GM12878 (cell line): ENCODE measurements around the gene ETDB.

ENCODE experiments used
- CEBPB ChIP-seq, 2 experiments: fragments of 150-350 bp in 1 of 2; IDR thresholded peaks; 2 replicates each; pipeline ENCODE4 v1.6.1; 2012 to 2014; ENCODE audit warnings: low read depth in 2 of 2, low read length in 2 of 2, borderline replicate concordance in 1 of 2, inconsistent platforms in 1 of 2
- CUX1 ChIP-seq: IDR thresholded peaks from 2 replicates; pipeline ENCODE4 v1.6.1; 2012; ENCODE audit warnings: improper control_type of control experiment, low read depth, low read length; ENCODE audit not compliant: insufficient replicate concordance
- EP300 ChIP-seq, 2 experiments: fragments of 150-350 bp in 1 of 2; IDR thresholded peaks; 2 replicates each; pipeline ENCODE4 v1.6.1; 2011 to 2012; ENCODE audit warnings: low read depth in 2 of 2, low read length in 2 of 2, borderline replicate concordance in 1 of 2, improper control_type of control experiment in 1 of 2, inconsistent platforms in 1 of 2; ENCODE audit not compliant: control insufficient read depth in 1 of 2
- FOXK2 ChIP-seq: fragments of 450-650 bp; IDR thresholded peaks from 2 replicates; pipeline ENCODE4 v1.6.1; 2017; ENCODE audit warnings: mild to moderate bottlenecking, moderate library complexity
- SP1 ChIP-seq: IDR thresholded peaks from one replicate; pipeline ENCODE4 v1.6.1; 2011; ENCODE audit warnings: low read depth, low read length
- SREBF2 ChIP-seq: IDR thresholded peaks from 2 replicates; pipeline ENCODE4 v1.6.1; 2012; ENCODE audit warnings: mild to moderate bottlenecking, low read length
- STAT3 ChIP-seq: IDR thresholded peaks from 2 replicates; pipeline ENCODE4 v1.6.1; 2011; ENCODE audit warnings: low read depth, low read length, improper control_type of control experiment
- YY1 ChIP-seq: IDR thresholded peaks from 2 replicates; pipeline ENCODE4 v1.6.1; 2011; ENCODE audit warnings: low read depth, mild to moderate bottlenecking, low read length
- ZNF274 ChIP-seq: IDR thresholded peaks from one replicate; pipeline ENCODE4 v1.8.0; 2011; ENCODE audit not compliant: insufficient read length, insufficient read depth
- TF ChIP-seq, protein P1 (sequence below), 3 experiments: IDR thresholded peaks in 2 of 3; conservative IDR thresholded peaks in 1 of 3; 2 replicates each; pipeline ENCODE4 v1.5.1; 2011; ENCODE audit warnings: low read depth in 3 of 3, low read length in 3 of 3, mild to moderate bottlenecking in 3 of 3, control low read depth in 2 of 3, moderate library complexity in 2 of 3, inconsistent platforms in 1 of 3, mixed read lengths in 1 of 3; ENCODE audit not compliant: control insufficient read depth in 2 of 3, insufficient read depth in 1 of 3; ENCODE audit errors: extremely low read depth in 1 of 3
- TF ChIP-seq, protein P2 (sequence below): IDR thresholded peaks from 2 replicates; pipeline ENCODE4 v1.6.1; 2011; ENCODE audit warnings: mild to moderate bottlenecking, low read depth, low read length, moderate library complexity; ENCODE audit not compliant: insufficient replicate concordance

DNA sequence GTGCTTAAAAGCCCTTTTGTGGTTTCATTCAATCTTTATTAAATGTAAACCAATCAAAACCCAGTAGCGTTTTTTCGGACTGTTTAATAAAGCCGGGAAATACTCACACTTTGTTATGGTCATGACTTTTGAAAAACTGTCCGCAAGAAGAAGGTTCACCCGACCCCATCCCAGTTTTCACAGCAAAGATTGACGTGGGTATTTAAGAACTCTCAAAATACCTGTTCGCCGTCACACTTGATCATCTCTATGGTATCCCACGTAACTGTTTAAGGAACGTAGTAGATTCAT is 20.9 kb downstream of the ETDB start:
- no peak for TF ChIP-seq EP300 (IDR thresholded peaks at IDR 0.05; ENCODE audit: borderline replicate concordance in 1 of 2, control insufficient read depth in 1 of 2, low read depth in 2 of 2, low read length in 2 of 2)
- TF ChIP-seq, protein P1, sequence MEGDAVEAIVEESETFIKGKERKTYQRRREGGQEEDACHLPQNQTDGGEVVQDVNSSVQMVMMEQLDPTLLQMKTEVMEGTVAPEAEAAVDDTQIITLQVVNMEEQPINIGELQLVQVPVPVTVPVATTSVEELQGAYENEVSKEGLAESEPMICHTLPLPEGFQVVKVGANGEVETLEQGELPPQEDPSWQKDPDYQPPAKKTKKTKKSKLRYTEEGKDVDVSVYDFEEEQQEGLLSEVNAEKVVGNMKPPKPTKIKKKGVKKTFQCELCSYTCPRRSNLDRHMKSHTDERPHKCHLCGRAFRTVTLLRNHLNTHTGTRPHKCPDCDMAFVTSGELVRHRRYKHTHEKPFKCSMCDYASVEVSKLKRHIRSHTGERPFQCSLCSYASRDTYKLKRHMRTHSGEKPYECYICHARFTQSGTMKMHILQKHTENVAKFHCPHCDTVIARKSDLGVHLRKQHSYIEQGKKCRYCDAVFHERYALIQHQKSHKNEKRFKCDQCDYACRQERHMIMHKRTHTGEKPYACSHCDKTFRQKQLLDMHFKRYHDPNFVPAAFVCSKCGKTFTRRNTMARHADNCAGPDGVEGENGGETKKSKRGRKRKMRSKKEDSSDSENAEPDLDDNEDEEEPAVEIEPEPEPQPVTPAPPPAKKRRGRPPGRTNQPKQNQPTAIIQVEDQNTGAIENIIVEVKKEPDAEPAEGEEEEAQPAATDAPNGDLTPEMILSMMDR (IDR thresholded peaks at IDR 0.05 in 2 of 3, conservative IDR thresholded peaks at IDR 0.05 in 1 of 3; ENCODE audit: control insufficient read depth in 2 of 3, extremely low read depth in 1 of 3, insufficient read depth in 1 of 3, low read depth in 3 of 3, low read length in 3 of 3), result no peak
- no peak for TF ChIP-seq CEBPB (IDR thresholded peaks at IDR 0.05; ENCODE audit: borderline replicate concordance in 1 of 2, low read depth in 2 of 2, low read length in 2 of 2)
- no peak for TF ChIP-seq ZNF274
- TF ChIP-seq, protein P2, sequence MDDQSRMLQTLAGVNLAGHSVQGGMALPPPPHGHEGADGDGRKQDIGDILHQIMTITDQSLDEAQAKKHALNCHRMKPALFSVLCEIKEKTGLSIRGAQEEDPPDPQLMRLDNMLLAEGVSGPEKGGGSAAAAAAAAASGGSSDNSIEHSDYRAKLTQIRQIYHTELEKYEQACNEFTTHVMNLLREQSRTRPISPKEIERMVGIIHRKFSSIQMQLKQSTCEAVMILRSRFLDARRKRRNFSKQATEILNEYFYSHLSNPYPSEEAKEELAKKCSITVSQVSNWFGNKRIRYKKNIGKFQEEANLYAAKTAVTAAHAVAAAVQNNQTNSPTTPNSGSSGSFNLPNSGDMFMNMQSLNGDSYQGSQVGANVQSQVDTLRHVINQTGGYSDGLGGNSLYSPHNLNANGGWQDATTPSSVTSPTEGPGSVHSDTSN, result no peak
- no peak for TF ChIP-seq YY1
- TF ChIP-seq FOXK2, result no peak
- TF ChIP-seq SREBF2, result no peak
- TF ChIP-seq CUX1, result no peak
- TF ChIP-seq SP1, result no peak
- TF ChIP-seq STAT3, result no peak
